Activated CD4-positive, alpha-beta T cell treated with anti-CD3 and anti-CD28 coated beads, Interleukin-2, amount 50 U/mL, for 4 hours (primary cell): ENCODE measurements around the gene SNX19.
"Not testable (repeated sequence)": the region's sequence is repeated elsewhere in the genome, so short reads cannot be mapped to it uniquely, and the experiment has no call there.

Experiments
- DNase-seq, 2 experiments: peaks; one replicate each; pipeline ENCODE4 v3.0.0-alpha.2; 2020

The SNX19 gene

DNA sequence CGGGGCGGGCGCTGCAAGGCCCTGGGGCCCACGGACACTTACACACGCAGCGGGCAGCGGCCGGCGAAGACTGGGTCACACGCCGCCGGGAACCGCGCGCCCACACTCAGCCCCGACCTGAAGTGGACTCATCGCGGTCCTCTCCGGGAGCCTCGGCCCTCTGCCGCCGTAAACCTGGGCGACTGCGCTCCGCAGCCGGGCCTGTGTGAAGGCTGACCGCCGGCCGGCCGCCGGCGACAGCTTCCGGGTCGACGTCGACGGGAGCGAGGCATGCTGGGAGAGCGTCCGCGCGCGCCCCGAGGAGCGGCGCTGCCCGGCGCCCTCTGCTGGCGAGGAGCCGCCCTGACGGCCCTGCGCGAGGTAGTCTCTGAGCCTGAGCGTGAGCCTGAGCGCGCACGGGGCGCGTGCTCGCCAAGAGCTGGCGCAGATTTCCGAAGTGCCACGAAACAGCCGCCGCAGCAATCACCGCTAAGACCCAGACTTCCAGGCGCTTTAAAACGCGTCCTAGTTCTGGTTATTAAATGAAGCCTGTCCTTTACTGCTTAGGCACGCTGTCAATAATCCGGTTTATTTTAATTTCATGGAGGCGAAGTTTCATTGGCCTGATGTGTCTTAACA, at the start of gene SNX19:
Gene SNX19, minus strand, starts transcription at position 242 of the 618 bp plus-strand sequence. CDS start 540 bp downstream, outside the sequence.
- DNase-seq, result peak; percentile 85 to 86

GRCh38 chr11:130964058-130964792, 47.9 kb upstream of the SNX19 start:
- DNase-seq, result no peak

DNA sequence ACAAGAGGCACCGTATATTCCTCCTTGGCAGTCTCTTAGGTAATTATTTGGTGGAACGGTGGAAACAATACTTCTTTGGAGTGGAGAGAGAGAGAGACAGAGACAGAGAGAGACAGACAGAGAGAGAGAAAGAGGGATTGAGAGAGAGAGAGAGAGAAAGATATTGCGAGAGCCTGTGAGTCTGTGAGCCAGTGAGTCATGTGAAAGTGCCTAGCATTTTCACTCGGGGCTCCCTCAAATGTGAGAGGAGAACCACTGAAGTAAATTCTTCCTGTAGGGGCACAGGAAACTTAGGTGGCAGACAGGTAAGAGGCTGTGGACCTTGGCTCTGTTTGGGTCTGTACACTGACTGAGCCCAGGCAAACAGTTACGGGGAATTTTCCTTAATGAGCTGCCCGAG, 31.6 kb upstream of the SNX19 start:
- DNase-seq, result no peak

GRCh38 chr11:130947481-130947880, 31.2 kb upstream of the SNX19 start:
- DNase-seq, result no peak

DNA sequence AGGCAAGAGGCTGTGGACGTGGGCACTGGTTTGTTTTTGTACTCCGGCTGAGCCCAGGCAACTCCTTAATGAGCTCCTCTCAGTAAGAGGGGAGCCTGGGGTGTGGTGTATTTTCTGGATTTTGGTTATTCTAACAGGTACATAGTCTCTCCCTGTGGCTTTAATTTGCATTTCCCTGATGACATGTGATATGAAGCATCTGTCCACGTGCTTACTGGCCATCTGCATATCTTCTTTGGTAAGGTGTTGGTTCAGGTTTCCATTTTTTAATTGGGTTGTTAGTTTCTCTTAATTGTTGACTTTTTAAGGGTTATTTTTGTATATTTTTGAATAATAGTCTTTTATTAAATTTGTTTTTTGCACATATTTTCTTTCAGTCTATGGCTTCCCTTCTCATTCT, 30.8 kb upstream of the SNX19 start:
- no peak for DNase-seq

- no peak for DNase-seq
Observed at GRCh38 chr11:130945896-130946295, 29.6 kb upstream of the SNX19 start.

- DNase-seq, result no peak
Observed at GRCh38 chr11:130940706-130941105, 24.4 kb upstream of the SNX19 start.

GRCh38 chr11:130937051-130937450, 20.8 kb upstream of the SNX19 start:
- no peak for DNase-seq

DNA sequence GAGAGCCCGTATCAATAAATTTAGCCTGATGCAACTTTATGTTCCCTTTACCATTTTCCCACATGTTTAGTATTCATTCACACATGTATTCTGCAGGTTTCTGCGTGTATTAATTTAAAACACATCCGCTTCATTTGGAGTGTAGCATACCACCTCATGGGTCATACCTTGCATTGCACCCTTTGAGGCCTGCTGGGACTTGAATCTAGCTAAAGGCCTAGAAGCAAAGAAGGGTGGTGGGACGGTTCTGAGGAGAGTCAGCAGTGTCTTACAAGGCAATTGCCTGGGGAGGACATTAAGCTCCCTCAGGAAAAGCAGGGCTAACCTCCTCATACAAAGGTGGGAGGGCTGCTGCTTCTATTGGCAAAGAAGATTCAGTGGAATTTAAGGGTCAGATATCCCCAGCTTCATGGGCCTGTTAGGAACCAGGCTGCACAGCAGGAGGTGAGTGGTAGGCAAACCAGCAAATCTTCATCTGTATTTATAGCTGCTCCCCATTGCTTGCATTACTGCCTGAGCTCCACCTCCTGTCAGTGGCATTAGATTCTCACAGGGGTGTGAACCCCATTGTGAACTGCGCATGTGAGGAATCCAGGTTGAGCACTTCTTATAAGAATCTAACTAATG, 15.9 kb upstream of the SNX19 start:
- DNase-seq, result no peak

- no peak for DNase-seq
Observed at GRCh38 chr11:130924750-130925149, 8.5 kb upstream of the SNX19 start.

- DNase-seq, result not testable (repeated sequence)
Observed at GRCh38 chr11:130920612-130921011, 4.3 kb upstream of the SNX19 start.

- no peak for DNase-seq
Observed at GRCh38 chr11:130918081-130918480, 1.8 kb upstream of the SNX19 start.

GRCh38 chr11:130916910-130917309, 631 bp upstream of the SNX19 start:
- DNase-seq, result no peak

DNA sequence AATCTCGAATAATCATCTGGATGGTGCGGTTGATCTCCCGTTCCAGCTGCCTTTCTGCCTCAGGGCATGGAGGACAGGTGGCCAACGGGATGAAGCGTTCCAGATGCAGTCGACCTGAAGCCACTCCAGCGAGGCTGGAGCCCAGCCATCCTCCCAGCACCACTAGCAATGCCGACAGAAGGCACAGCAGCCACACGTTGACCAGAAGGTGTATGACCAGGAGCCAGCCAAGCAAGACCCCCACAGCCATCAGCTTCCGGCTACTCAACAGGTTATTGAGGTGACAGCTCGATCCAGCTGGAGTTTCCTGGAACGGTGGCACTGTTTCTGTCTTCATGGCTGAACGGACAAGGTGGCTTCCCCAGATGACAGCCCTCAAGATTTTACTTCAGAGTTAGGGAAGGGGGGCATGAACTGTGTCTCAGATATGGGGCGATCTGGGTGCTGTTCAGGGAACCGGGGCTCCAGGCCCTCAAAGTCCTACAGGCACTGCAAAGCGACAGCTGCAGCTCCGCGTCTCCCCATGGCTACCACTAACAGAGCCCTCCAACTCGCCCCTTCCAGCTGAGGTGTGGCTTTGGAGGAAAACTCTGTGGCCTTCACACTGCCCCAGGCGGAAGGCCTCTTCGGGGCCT, 559 bp downstream of the SNX19 start:
- DNase-seq, result peak; percentile 3 to 7

- DNase-seq, result no peak
Observed at GRCh38 chr11:130913268-130913667, 3.0 kb downstream of the SNX19 start.

- DNase-seq, result no peak
Observed at GRCh38 chr11:130912552-130912951, 3.7 kb downstream of the SNX19 start.

GRCh38 chr11:130911306-130911705, 5.0 kb downstream of the SNX19 start:
- no peak for DNase-seq

GRCh38 chr11:130909650-130910049, 6.6 kb downstream of the SNX19 start:
- DNase-seq, result no peak

- DNase-seq, result no peak
Observed at GRCh38 chr11:130908770-130909625, 7.3 kb downstream of the SNX19 start.

DNA sequence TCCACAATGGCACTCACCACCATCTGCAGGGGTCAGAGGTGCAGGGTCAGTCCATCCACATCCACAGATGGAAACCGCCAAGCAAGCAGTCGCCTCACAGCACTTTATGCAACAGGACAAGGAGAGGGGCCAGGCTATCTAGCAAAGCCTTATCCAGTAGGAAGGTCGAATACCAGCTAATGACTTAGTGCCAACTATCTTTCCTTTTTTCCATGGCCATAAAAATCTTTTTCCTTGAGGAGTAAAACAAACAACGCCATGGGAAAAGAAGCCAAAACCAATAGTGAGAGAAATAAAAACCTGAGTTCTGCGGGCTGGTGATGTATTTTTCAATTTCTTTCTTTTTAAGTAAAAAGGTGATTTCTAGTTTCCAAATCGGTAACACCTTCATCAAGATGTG, 8.2 kb downstream of the SNX19 start:
- DNase-seq, result no peak

- DNase-seq, result no peak
Observed at GRCh38 chr11:130907229-130907628, 9.1 kb downstream of the SNX19 start.

DNA sequence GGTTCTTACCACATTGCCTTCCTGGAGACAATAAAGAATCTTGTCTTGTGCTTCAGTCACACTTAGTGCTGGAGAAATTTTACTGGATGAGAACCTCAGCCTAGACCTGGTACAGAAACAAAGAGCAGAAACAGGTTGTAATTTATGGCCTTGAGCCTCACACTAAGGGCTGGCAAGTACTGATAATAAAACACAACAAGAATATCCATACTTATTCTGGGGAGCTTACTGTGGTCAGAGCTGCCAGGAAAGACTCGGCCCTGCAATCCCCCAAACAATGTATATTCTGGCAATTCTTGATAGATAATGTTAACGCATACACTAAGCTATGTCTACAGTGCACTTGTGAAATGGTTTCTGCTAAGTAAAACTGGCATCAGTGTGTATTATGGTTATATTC, 9.7 kb downstream of the SNX19 start:
- no peak for DNase-seq

DNA sequence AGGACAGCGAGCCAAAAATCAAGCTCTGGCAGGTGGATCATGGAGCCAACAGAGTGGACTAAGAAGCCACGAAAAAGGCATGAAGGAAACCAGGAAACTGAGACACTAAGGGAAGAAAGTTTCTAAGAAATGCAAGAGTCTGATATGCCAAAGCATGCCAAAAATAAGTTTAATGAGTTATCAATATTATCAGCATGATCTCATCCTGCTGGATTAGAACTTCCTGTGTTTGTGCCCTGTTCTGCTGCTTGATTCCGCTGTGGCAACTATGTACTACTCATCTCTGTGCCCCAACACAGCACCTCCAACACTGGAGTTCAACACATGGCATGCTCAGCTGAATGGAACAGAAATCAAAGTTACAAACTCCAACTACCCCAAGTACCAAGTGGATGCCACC, 10.8 kb downstream of the SNX19 start:
- DNase-seq, result no peak
